Immature natural killer cell (primary cell): ENCODE measurements around the gene LRCOL1. TPM values are rescaled to one million over a fixed set of nuclear protein-coding genes. Genes with fewer than 3 reads are reported as not detected.

Experiments
- DNase-seq, 3 donors: peaks; one replicate each; pipeline ENCODE4 v3.0.0; 2022; ENCODE audit warnings: mixed read lengths in 1 of 3
- H3K27ac Mint-ChIP-seq, 6 donors: one replicate each; pipeline ENCODE4 v1.8.0; 2020; ENCODE audit warnings: mixed read lengths in 6 of 6, mild to moderate bottlenecking in 5 of 6, inconsistent platforms in 4 of 6, moderate library complexity in 3 of 6
- H3K27me3 Mint-ChIP-seq, 3 donors: one replicate each; pipeline ENCODE4 v1.8.0; 2020 to 2021; ENCODE audit warnings: low read depth in 3 of 3, mild to moderate bottlenecking in 3 of 3, mixed read lengths in 3 of 3, moderate library complexity in 3 of 3, inconsistent platforms in 1 of 3
- H3K36me3 Mint-ChIP-seq, 3 donors: one replicate each; pipeline ENCODE4 v1.8.0; 2020; ENCODE audit warnings: mixed read lengths in 3 of 3, inconsistent platforms in 2 of 3, mild to moderate bottlenecking in 2 of 3
- H3K4me1 Mint-ChIP-seq, 2 donors: one replicate each; pipeline ENCODE4 v1.8.0; 2020; ENCODE audit warnings: inconsistent platforms in 2 of 2, mild to moderate bottlenecking in 2 of 2, mixed read lengths in 2 of 2, moderate library complexity in 1 of 2
- H3K4me3 Mint-ChIP-seq, 5 donors: one replicate each; pipeline ENCODE4 v1.8.0; 2020; ENCODE audit warnings: mild to moderate bottlenecking in 5 of 5, mixed read lengths in 5 of 5, inconsistent platforms in 3 of 5, moderate library complexity in 3 of 5
- H3K9me3 Mint-ChIP-seq, 6 donors: one replicate each; pipeline ENCODE4 v1.8.0; 2020; ENCODE audit warnings: mild to moderate bottlenecking in 6 of 6, mixed read lengths in 6 of 6, inconsistent platforms in 4 of 6, moderate library complexity in 3 of 6
- polyA plus RNA-seq, 3 donors: library from polyadenylated mRNA; unstranded; fragments of 300-500 nt; fragmentation: Illumina TruSeq; gene quantifications; one replicate each; pipeline ENCODE4 v1.2.3, GENCODE V29; 2021

Gene LRCOL1
- polyA plus RNA-seq, 3 donors from 2014 or later, result not detected

DNA sequence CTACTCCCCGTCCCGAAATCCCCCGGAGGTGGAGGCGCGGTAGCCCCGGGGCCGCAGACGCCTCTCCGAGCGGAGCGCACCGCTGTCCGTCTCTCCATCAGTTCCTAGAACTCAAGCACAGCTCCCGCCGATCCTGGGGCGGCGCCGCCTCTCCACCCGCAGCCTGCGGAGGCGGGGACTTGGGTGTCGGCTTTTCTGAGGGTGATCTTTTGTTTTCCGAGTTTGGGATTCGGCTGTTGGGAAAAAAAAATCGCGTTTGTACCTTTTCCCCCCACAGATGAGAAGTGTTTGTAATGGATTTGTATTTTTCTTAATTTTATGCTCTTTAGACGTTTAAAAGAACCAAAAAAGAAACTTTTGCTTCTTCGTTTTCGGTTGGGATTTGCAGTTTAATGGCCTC, 26.6 kb downstream of the LRCOL1 start:
- Mint-ChIP-seq H3K27me3 (peaks cover 0 to 2% (median 0%) of the 10 kb centered on the region in 3 donors), H3K4me3 (no peak overlapping the region), H3K9me3 (no peaks in the 10 kb centered on the region), H3K4me1 (no peaks in the 10 kb centered on the region), H3K36me3 (peaks cover 0 to 4% (median 0%) of the 10 kb centered on the region in 3 donors), H3K27ac (peak overlapping the region in 1 of 6 donors; percentile 58)
- no peak for DNase-seq

GRCh38 chr12:132583411-132583710, 27.0 kb downstream of the LRCOL1 start:
- H3K27me3 Mint-ChIP-seq, result no peaks in the 10 kb centered on the region
- H3K4me1 Mint-ChIP-seq, result no peaks in the 10 kb centered on the region
- H3K27ac Mint-ChIP-seq, result no peak overlapping the region
- peaks cover 0 to 4% (median 0%) of the 10 kb centered on the region in 3 donors for H3K36me3 Mint-ChIP-seq
- no peaks in the 10 kb centered on the region for H3K9me3 Mint-ChIP-seq
- no peak for DNase-seq
- no peak overlapping the region for H3K4me3 Mint-ChIP-seq

DNA sequence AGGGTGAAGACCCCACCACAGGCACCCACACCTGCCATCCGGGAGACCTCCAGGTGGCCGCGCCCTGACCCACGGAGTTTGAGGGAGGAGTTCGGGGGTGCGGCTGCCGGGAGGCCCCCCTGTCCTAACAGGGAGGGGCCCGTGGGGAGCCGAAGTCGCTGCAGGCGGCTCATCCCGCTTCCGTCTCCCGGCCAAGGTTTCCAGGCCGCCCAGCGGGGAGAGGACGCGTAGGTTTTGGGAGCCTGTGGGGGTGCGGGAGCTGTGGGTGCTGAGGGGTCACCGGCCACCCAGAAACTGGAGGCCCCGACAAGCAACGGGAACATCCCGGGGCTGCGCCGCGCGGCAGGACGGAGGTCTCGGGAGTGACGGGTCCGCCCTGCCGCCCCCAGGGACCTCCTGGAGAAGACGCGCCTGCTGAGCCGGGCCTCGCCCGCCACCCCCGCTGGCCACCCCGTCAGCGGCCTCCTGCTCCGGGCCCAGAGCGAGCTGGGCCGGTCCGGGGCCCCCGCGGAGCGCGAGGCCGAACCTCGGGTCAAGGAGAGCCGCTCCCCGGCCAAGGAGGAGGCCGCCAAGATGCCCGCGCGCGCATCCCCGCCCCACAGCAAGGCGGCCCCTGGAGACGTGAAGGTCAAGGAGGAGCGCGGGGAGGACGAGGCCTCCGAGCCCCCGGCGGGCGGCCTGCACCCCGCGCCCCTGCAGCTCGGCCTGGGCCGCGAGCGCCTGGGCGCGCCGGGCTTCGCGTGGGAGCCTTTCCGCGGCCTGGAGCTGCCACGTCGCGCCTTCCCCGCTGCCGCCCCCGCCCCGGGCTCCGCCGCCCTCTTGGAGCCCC, 27.6 kb downstream of the LRCOL1 start:
- Mint-ChIP-seq H3K4me3 (no peak overlapping the region), H3K27me3 (no peaks in the 10 kb centered on the region), H3K27ac (no peak overlapping the region), H3K4me1 (no peaks in the 10 kb centered on the region), H3K36me3 (peaks cover 0 to 8% (median 0%) of the 10 kb centered on the region in 3 donors), H3K9me3 (no peaks in the 10 kb centered on the region)
- no peak for DNase-seq

DNA sequence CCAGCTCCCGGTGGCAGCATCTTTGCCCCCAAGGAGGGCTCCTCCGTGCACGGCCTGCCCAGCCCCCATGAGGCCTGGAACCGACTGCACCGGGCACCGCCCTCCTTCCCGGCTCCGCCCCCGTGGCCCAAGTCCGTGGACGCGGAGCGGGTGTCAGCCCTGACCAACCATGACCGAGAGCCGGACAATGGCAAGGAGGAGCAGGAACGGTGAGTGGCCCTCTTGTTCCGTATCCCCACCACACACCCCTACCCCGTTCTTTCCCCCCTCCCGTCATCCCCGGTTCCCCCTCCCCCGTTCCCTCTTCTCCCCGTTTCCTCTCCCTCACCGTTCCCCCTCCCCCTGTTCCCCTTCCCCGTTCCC, 28.3 kb downstream of the LRCOL1 start:
- DNase-seq, result no peak
- Mint-ChIP-seq H3K9me3 (no peaks in the 10 kb centered on the region), H3K36me3 (peaks cover 0 to 8% (median 0%) of the 10 kb centered on the region in 3 donors), H3K27ac (no peak overlapping the region), H3K27me3 (no peaks in the 10 kb centered on the region), H3K4me1 (no peaks in the 10 kb centered on the region), H3K4me3 (no peak overlapping the region)

GRCh38 chr12:132581348-132582057, 28.9 kb downstream of the LRCOL1 start:
- Mint-ChIP-seq H3K27ac (no peak overlapping the region), H3K9me3 (no peaks in the 10 kb centered on the region), H3K27me3 (peaks cover 0 to 2% (median 0%) of the 10 kb centered on the region in 3 donors), H3K4me1 (no peaks in the 10 kb centered on the region), H3K36me3 (peaks cover 0 to 8% (median 0%) of the 10 kb centered on the region in 3 donors), H3K4me3 (no peak overlapping the region)
- DNase-seq, result no peak

DNA sequence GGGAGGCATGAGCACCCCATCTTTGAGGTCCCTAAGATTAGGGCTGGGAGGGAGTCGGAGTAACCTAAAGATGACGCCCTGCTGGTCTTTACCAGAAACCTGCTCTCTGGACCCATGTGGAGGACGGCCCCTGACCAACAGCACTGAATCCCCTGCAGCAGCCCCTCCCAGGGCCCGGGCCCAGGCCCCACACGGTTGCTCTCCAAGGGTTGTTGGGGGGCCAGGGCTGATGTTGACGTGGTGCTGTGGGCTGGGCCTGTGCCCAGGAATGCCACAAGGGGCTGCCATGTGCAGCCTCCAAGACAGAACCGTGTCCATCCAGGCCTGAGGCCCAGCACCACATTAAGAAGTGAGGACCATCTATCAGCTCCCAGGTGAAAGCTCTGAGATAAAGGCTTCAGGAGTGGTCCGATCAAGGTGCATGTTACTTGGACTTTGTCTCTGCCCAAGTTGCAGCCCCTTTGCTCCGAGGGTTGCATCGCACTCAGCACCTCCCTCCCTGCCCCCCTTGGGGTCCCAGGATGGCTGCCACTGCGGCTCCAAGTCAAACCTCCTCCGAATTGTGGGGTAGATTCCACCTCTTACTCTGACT, 29.6 kb downstream of the LRCOL1 start:
- Mint-ChIP-seq H3K9me3 (no peaks in the 10 kb centered on the region), H3K27ac (no peak overlapping the region), H3K4me1 (no peaks in the 10 kb centered on the region), H3K36me3 (peaks cover 0 to 8% (median 0%) of the 10 kb centered on the region in 3 donors), H3K4me3 (no peak overlapping the region), H3K27me3 (peaks cover 0 to 2% (median 0%) of the 10 kb centered on the region in 3 donors)
- no peak for DNase-seq

GRCh38 chr12:132579744-132580143, 30.6 kb downstream of the LRCOL1 start:
- Mint-ChIP-seq H3K4me3 (no peak overlapping the region), H3K4me1 (no peaks in the 10 kb centered on the region), H3K27ac (no peak overlapping the region), H3K27me3 (peaks cover 0 to 2% (median 0%) of the 10 kb centered on the region in 3 donors), H3K9me3 (no peaks in the 10 kb centered on the region), H3K36me3 (peaks cover 0 to 8% (median 4%) of the 10 kb centered on the region in 3 donors)
- no peak for DNase-seq

- peak overlapping the region in 2 of 6 donors; percentile 11 to 64 for H3K27ac Mint-ChIP-seq
- H3K36me3 Mint-ChIP-seq, result peaks cover 0 to 8% (median 4%) of the 10 kb centered on the region in 3 donors
- DNase-seq, result no peak
- peaks cover 0 to 2% (median 0%) of the 10 kb centered on the region in 3 donors for H3K27me3 Mint-ChIP-seq
- no peaks in the 10 kb centered on the region for H3K4me1 Mint-ChIP-seq
- H3K4me3 Mint-ChIP-seq, result no peak overlapping the region
- H3K9me3 Mint-ChIP-seq, result no peaks in the 10 kb centered on the region
Observed at GRCh38 chr12:132578826-132579225, 31.6 kb downstream of the LRCOL1 start.

- no peak for DNase-seq
- H3K27ac Mint-ChIP-seq, result no peak overlapping the region
- H3K9me3 Mint-ChIP-seq, result no peaks in the 10 kb centered on the region
- no peak overlapping the region for H3K4me3 Mint-ChIP-seq
- peaks cover 0 to 8% (median 4%) of the 10 kb centered on the region in 3 donors for H3K36me3 Mint-ChIP-seq
- peaks cover 0 to 2% (median 1%) of the 10 kb centered on the region in 3 donors for H3K27me3 Mint-ChIP-seq
- H3K4me1 Mint-ChIP-seq, result no peaks in the 10 kb centered on the region
Observed at GRCh38 chr12:132578118-132578517, 32.3 kb downstream of the LRCOL1 start.

DNA sequence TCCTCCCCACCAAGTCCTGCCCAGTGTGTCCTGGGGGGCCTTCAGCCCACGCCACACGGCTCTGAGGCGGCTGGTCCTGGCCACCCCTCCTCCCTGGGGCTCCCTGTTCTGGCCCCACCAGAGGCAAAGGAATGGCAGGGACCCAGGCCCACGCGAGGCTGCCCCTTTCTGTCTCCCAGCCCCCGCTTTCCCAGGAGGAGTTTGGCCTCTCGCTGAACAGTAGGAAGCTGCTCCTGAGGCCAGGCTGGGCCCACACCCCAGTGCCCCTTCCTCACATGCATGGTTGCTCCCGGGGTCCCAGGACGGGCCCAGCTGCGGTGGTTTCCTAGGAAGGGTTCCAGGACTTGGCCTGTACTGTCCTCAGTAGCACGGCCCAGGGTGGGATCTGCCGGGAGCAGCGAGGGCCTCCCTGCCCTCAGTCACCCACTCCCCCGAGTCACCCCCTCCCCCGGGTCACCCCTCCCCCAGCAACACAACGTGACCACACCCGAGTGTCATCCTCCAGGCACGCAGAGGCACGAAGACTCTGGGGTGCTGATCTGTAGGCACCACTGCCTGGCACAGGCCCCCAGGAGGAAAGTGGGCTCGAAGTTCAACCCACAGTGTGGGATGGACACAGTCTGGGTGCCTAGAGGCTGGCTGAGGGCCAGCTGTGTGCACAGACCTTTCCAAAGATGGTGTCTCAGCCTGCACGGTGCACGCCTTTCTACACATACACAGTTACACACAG, 33.0 kb downstream of the LRCOL1 start:
- Mint-ChIP-seq H3K36me3 (peaks cover 0 to 8% (median 4%) of the 10 kb centered on the region in 3 donors), H3K27me3 (peaks cover 0 to 2% (median 1%) of the 10 kb centered on the region in 3 donors), H3K4me1 (no peaks in the 10 kb centered on the region), H3K9me3 (no peaks in the 10 kb centered on the region), H3K4me3 (no peak overlapping the region), H3K27ac (peak overlapping the region in 1 of 6 donors; percentile 46)
- DNase-seq, result no peak

DNA sequence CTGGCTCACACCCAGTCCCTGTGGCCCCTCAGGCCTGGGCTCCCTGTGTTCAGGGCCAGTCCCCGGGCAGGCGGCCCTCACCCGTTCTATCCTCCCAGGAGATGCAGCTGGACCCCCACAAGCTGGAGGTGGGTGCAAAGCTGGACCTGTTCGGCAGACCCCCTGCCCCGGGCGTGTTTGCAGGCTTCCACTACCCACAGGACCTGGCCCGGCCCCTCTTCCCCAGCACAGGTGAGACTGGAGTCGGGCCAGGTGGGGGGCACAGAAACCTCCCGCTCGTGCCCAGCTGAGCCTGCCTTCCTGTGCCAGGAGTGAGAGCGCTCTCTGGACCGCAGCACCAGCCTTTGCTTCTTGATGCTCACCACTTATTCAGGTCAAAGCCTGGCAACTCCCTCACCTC, 33.7 kb downstream of the LRCOL1 start:
- Mint-ChIP-seq H3K27ac (peak overlapping the region in 1 of 6 donors; percentile 73), H3K9me3 (no peaks in the 10 kb centered on the region)

GRCh38 chr12:132575661-132576060, 34.7 kb downstream of the LRCOL1 start:
- no peaks in the 10 kb centered on the region for H3K4me1 Mint-ChIP-seq
- H3K27ac Mint-ChIP-seq, result peak overlapping the region in 1 of 6 donors; percentile 17
- H3K27me3 Mint-ChIP-seq, result peaks cover 0 to 2% (median 1%) of the 10 kb centered on the region in 3 donors
- peaks cover 0 to 8% (median 4%) of the 10 kb centered on the region in 3 donors for H3K36me3 Mint-ChIP-seq
- no peak for DNase-seq
- H3K9me3 Mint-ChIP-seq, result no peaks in the 10 kb centered on the region
- H3K4me3 Mint-ChIP-seq, result no peak overlapping the region

More for the DNA sequence above, 33.7 kb downstream of the LRCOL1 start:
- no peak overlapping the region for H3K4me3 Mint-ChIP-seq
- H3K27me3 Mint-ChIP-seq, result peaks cover 0 to 2% (median 1%) of the 10 kb centered on the region in 3 donors
- no peak for DNase-seq
- peaks cover 0 to 8% (median 4%) of the 10 kb centered on the region in 3 donors for H3K36me3 Mint-ChIP-seq
- H3K4me1 Mint-ChIP-seq, result no peaks in the 10 kb centered on the region

- Mint-ChIP-seq H3K27ac (no peak overlapping the region), H3K4me1 (peaks cover 0 to 1% of the 10 kb centered on the region in 2 donors), H3K9me3 (no peaks in the 10 kb centered on the region), H3K36me3 (peaks cover 0 to 8% (median 4%) of the 10 kb centered on the region in 3 donors), H3K4me3 (no peak overlapping the region), H3K27me3 (peaks cover 0 to 2% (median 1%) of the 10 kb centered on the region in 3 donors)
- DNase-seq, result no peak
Observed at GRCh38 chr12:132574271-132574996, 35.9 kb downstream of the LRCOL1 start.
